SKM-1 treated with dmso at 0.1 percent for 144 hours (cell line): Measurements from ENCODE around the gene OSMR.

Experiments
- DNase-seq: peaks from one replicate; lab custom pipeline; 2025; ENCODE audit not compliant: unreplicated experiment; lab: John Stamatoyannopoulos, UW

OSMR gene

GRCh38 chr5:38845526-38846378 lies at the start of gene OSMR:
Gene OSMR, plus strand, starts transcription at chr5:38846012. Its CDS starts 23,033 bp downstream, at chr5:38869045.
- no peak for DNase-seq

- DNase-seq = no peak
Observed at GRCh38 chr5:38796742-38797108, 49.1 kb upstream of the OSMR start.

GRCh38 chr5:38797838-38798237 lies 48.0 kb upstream of the OSMR start:
- no peak for DNase-seq

- DNase-seq = no peak
Observed at GRCh38 chr5:38799556-38800377, 46.0 kb upstream of the OSMR start.

GRCh38 chr5:38800515-38800914 lies 45.3 kb upstream of the OSMR start:
- no peak for DNase-seq

- no peak for DNase-seq
Observed at GRCh38 chr5:38802125-38802524, 43.7 kb upstream of the OSMR start.

GRCh38 chr5:38803246-38803645 lies 42.6 kb upstream of the OSMR start:
- no peak for DNase-seq

- no peak for DNase-seq
Observed at GRCh38 chr5:38806775-38807258, 39.0 kb upstream of the OSMR start.

GRCh38 chr5:38807570-38808483 lies 38.0 kb upstream of the OSMR start:
- DNase-seq = no peak

- no peak for DNase-seq
Observed at GRCh38 chr5:38808666-38809343, 37.0 kb upstream of the OSMR start.

- peak; percentile 17 for DNase-seq
Observed at GRCh38 chr5:38809388-38810359, 36.1 kb upstream of the OSMR start.

GRCh38 chr5:38814879-38815278 lies 30.9 kb upstream of the OSMR start:
- no peak for DNase-seq

- DNase-seq = no peak
Observed at GRCh38 chr5:38816083-38817030, 29.5 kb upstream of the OSMR start.

- no peak for DNase-seq
Observed at GRCh38 chr5:38821679-38822078, 24.1 kb upstream of the OSMR start.

GRCh38 chr5:38823503-38823902 lies 22.3 kb upstream of the OSMR start:
- DNase-seq = no peak

- DNase-seq = no peak
Observed at GRCh38 chr5:38824821-38825220, 21.0 kb upstream of the OSMR start.

GRCh38 chr5:38825494-38825893 lies 20.3 kb upstream of the OSMR start:
- no peak for DNase-seq

GRCh38 chr5:38827525-38827924 lies 18.3 kb upstream of the OSMR start:
- no peak for DNase-seq
